Fibroblast of pulmonary artery (primary cell): ENCODE measurements around the gene PPP3CB.

Experiments
- DNase-seq: peaks from one replicate; pipeline ENCODE4 v3.0.0-alpha.2; 2010; ENCODE audit warnings: low read depth
- H3K4me3 ChIP-seq: replicated peaks from 2 replicates; pipeline ENCODE4 v1.5.1; 2011; ENCODE audit warnings: low read depth, mild to moderate bottlenecking, control low read depth, low read length, moderate library complexity
- TF ChIP-seq, protein P1 (sequence below): IDR thresholded peaks from 2 replicates; pipeline ENCODE4 v1.5.1; 2011; ENCODE audit warnings: mild to moderate bottlenecking, control low read depth, low read length, inconsistent platforms; ENCODE audit errors: missing control alignments

Gene PPP3CB

DNA sequence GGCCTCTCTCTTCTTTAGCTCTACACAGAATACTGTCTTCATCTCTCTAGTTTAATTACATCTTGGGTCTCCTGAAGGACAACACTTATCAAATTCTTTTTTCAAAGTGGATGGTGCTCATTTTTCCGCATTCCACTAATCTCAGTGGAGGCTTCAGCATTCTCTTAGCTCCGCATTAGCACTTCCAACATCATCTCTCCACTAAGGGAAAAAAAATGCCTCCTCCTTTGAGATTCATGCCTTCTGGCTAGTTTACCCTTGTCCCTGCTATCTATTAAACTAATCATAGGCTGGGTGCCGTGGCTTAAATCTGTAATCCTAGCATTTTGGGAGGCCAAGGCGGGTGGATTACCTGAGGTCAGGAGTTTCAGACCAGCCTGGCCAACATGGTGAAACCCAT, 9.2 kb downstream of the PPP3CB start:
- TF ChIP-seq, protein P1, sequence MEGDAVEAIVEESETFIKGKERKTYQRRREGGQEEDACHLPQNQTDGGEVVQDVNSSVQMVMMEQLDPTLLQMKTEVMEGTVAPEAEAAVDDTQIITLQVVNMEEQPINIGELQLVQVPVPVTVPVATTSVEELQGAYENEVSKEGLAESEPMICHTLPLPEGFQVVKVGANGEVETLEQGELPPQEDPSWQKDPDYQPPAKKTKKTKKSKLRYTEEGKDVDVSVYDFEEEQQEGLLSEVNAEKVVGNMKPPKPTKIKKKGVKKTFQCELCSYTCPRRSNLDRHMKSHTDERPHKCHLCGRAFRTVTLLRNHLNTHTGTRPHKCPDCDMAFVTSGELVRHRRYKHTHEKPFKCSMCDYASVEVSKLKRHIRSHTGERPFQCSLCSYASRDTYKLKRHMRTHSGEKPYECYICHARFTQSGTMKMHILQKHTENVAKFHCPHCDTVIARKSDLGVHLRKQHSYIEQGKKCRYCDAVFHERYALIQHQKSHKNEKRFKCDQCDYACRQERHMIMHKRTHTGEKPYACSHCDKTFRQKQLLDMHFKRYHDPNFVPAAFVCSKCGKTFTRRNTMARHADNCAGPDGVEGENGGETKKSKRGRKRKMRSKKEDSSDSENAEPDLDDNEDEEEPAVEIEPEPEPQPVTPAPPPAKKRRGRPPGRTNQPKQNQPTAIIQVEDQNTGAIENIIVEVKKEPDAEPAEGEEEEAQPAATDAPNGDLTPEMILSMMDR: no peak
- DNase-seq: no peak

GRCh38 chr10:73485320-73485719, 10.5 kb downstream of the PPP3CB start:
- DNase-seq: no peak
- TF ChIP-seq, protein P1: no peak

More for the DNA sequence above, 9.2 kb downstream of the PPP3CB start:
- no peak overlapping the region for H3K4me3 ChIP-seq

DNA sequence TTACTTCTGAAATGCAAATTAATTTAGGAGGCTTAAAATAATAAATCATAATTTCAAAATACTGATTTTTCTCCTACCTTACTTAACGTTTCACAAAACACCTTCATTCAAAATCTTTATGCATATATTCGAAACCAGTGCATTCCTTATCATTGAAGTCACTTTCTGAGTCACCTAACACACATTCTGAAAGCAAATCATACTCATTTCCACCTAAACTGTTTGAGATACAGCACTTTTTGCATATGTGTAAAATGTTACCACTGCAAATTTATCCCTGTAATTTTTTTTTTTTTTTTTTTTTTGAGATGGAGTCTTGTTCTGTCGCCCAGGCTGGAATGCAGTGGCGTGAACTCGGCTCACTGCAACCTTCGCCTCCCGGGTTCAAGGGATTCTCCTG, 15.7 kb downstream of the PPP3CB start:
- TF ChIP-seq, protein P1: no peak
- peak; percentile 41 for DNase-seq

More at GRCh38 chr10:73485320-73485719, 10.5 kb downstream of the PPP3CB start:
- H3K4me3 ChIP-seq: no peak overlapping the region

DNA sequence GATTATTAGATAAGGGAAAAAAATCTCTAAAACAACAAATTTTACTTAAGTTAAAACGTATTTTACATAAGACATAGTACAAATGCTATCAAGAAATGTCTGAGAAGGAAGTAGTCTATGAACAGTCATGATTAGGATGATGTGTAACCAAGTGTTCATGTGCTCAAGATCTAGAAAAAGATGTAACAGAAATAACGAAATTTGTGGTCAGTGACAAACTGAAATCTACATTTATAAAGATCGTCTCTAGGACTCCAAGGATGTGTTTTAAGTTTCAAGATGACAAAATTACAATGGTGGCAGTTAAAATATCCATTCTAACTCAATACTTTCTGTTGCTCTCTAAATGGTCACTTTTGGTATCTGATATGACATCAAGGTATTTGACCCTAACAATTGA, 17.2 kb downstream of the PPP3CB start:
- TF ChIP-seq, protein P1: no peak
- DNase-seq: no peak
- no peak overlapping the region for H3K4me3 ChIP-seq

More for the DNA sequence above, 15.7 kb downstream of the PPP3CB start:
- H3K4me3 ChIP-seq: no peak overlapping the region

- TF ChIP-seq, protein P1: no peak
- DNase-seq: no peak
- H3K4me3 ChIP-seq: no peak overlapping the region
Measured at GRCh38 chr10:73471226-73471625, 24.6 kb downstream of the PPP3CB start.

DNA sequence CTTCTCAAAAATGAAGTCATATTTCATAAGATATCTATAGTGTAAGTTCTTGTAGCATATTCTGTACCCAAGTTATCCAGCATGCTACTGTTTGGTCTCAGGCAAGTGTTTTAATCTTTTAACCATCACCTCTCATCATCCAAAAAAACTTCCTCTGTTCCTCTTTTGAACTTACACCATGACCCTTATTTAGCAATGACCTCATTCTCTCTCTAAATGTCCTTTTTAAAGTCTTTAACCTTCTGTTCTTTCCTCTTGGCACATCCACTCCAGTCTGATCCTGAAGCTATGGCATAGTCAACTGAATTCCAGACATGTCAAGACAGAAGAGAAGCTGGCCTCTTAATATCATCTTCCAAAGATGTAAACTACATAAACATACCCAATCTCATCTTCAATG, 26.2 kb downstream of the PPP3CB start:
- DNase-seq: no peak
- TF ChIP-seq, protein P1: no peak
- H3K4me3 ChIP-seq: no peak overlapping the region

DNA sequence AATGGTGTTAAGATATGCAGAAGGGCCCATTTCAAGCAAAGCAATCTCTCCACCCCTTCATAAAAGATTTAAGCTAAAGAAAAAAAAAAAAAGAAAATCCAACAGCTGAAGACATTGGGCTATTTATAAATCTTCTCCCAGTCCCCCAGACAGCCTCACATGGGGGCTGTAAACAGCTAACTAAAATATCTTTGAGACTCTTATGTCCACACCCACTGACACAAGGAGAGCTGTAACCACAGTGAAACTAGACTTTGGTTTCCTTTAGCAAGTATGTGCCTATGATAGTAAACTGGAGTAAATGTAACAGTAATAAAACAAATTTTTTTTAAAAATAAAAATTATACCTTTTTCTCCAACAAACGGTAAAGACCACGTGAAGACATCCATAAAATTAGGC, 28.6 kb downstream of the PPP3CB start:
- DNase-seq: no peak
- TF ChIP-seq, protein P1: no peak
- H3K4me3 ChIP-seq: no peak overlapping the region
